SKM-1 treated with dmso at 0.1 percent for 144 hours (cell line): ENCODE data around the gene SEMA5B.

ENCODE experiments used
- DNase-seq: peaks from one replicate; lab custom pipeline; 2025; ENCODE audit not compliant: unreplicated experiment; lab: John Stamatoyannopoulos, UW

Gene SEMA5B

GRCh38 chr3:122893754-122894668 lies 133.6 kb downstream of the SEMA5B start:
- DNase-seq, result no peak

DNA sequence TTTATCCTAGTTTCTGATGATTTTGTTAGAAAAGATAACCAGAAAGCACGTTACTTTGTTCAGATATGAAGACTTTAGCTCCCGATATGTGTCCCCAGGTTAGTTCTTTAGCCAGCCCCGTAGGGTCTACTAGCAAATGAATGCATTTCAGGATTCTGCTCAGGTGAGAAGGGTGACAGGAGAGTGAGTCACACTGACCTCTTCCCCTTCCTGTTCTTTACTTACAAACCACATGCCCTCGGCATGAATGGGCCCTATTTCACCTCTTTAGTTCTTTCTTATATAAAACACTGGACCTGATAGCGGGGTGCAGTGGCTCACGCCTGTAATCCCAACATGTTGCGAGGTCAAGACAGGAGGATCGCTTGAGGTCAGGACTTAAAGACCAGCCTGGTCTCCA lies 134.3 kb downstream of the SEMA5B start:
- no peak for DNase-seq

GRCh38 chr3:122892118-122892960 lies 135.2 kb downstream of the SEMA5B start:
- DNase-seq, result no peak

DNA sequence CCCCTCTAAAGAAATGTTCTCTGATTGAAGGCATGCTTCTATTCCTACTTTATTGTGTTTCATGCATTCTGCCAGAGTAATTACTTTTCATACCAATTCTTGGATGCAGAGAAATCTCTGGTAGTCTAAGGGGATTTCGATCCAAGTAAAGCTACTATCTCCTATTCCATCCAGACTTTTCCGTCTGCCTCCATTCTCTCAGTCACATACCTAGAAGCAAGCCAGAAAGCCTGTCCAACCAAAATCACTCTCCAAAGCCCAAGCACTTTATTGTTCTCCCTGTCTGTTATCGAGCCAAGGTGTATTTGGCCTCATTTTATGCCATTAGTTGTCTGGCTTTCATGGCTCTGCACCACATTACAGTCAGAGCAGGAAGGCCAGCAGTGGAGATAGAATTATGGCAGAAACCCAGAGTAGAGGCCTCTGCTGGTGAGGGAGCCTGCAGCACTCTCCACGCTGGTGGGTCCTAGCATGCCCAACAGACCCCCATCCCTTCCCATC lies 136.8 kb downstream of the SEMA5B start:
- DNase-seq, result no peak

GRCh38 chr3:122890077-122890719 lies 137.4 kb downstream of the SEMA5B start:
- DNase-seq, result peak; percentile 22

GRCh38 chr3:122886946-122887345 lies 140.6 kb downstream of the SEMA5B start:
- DNase-seq, result no peak

- DNase-seq, result no peak
Measured at GRCh38 chr3:122886251-122886650, 141.3 kb downstream of the SEMA5B start.

DNA sequence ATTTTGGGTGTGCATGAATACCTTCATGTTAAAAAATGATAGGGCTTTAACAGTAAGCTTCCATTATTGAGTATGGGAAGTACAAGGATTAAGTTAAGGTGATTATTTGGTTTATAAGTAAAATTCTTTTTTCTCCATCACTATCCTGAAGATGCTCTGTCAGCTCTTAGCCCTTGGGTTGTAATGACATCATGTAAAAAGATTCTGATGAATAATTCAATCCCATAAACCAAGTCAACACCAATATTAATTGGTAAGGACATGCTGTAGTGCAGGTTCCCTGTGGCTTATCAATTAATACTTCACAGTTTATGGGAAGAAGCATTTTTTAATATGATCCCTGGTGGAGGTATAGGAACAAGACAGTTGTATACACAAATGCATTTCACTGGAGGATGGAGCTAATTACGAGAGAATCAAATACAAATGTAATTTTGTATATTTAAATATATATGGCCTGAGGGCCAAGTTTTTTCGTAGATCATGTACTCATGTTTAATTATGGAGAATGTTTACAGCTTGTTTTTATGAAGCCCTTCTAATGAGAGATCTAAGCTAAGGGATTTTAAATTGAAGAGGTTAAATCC lies 145.1 kb downstream of the SEMA5B start:
- no peak for DNase-seq

GRCh38 chr3:122880624-122881023 lies 146.9 kb downstream of the SEMA5B start:
- DNase-seq, result no peak

DNA sequence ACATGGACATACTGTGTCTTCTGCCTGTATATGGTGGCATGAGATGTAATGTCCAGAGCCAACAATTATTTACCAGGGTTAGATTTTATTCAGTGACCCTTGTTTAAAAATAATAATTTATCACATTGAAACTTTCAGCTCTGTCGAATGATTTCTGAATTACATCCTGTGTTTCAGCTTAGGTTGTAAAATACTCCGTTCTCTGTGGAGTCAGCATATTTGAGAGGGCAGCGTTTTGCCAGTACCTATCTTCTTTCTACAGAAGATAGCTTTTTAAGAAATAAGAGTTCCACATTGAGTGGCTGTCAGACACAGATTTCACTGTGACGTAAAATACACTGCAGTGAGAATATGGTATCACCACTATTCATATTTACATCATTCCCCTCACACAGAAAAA lies 147.4 kb downstream of the SEMA5B start:
- no peak for DNase-seq

- no peak for DNase-seq
Measured at GRCh38 chr3:122875547-122876127, 151.9 kb downstream of the SEMA5B start.

DNA sequence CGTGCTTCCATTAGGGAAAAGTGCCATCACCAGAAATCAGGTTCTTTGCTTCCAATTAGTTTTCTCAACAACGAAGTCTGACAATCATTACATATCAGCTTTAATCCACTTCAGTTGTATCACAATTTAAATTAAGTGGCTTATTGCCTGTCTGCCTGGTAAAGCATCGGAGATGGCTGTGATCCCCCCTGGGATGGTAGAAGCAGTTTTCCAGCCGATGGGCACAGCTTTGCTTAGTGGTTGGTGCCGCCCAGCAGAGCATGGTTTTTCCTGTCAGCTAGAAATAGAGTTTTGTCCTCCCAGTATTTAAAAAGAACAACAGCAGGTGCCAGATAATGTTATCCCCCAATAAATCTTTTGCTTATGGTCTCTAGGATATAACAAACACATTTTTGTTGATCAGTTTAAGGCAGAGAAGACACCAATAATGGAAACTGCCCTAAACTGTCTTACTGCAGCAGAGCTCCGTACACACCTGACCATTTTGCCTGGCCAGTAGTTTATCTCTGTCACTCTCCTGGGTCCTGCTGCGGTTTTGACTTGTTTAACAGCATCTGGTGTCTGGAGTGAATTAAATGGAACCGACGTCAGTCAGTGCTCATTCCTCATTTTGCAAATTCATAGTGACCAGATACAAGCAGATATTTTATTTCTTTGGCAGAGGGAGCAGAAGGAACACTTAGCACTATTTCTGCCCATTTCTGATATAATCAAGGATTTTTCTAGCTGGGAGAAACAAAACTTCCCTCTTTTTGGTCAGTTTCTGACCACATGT lies 153.6 kb downstream of the SEMA5B start:
- DNase-seq, result no peak

GRCh38 chr3:122868322-122868721 lies 159.2 kb downstream of the SEMA5B start:
- DNase-seq, result no peak

GRCh38 chr3:122864498-122864897 lies 163.1 kb downstream of the SEMA5B start:
- DNase-seq, result no peak

GRCh38 chr3:122862381-122862780 lies 165.2 kb downstream of the SEMA5B start:
- no peak for DNase-seq
